Measurements from ENCODE around the gene CCDC127.

DNA sequence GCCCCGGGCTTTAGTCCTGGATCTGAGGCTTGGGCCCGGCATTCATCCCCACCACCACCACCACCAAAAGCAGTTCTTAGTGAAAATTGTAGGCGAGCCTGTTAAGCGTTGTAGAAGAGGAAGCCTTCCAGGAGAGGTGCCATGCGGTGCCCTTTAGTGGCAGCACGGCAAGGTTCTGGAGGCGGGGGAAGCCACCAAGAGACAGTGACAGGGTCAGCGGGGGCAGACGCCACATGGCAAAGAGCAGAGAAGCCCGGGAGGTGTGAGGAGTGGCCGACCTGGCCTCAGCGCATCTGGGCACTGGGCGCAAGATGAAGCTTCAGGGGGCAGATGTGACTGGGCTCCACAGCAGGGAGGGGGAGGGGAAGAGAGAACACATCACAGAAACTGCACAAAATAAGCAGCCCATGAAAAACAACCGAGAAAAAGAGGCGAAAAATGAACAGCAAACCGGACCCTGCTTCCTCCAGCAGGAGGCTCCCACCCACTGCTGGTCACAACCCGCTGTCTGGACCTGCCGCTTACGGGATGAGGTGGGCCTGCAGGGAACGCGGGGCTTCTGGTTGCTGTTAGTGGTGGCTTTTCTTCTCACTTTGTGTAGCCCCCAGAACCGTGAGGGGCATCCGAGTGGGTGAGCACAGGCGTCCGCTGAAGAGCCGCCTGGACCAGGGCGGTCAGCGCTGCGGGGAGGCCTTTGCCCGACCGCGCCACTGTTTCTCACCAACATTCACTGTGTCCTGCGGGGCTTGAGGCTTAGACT is 22.4 kb downstream of the CCDC127 start:
- TF ChIP-seq, protein P1, sequence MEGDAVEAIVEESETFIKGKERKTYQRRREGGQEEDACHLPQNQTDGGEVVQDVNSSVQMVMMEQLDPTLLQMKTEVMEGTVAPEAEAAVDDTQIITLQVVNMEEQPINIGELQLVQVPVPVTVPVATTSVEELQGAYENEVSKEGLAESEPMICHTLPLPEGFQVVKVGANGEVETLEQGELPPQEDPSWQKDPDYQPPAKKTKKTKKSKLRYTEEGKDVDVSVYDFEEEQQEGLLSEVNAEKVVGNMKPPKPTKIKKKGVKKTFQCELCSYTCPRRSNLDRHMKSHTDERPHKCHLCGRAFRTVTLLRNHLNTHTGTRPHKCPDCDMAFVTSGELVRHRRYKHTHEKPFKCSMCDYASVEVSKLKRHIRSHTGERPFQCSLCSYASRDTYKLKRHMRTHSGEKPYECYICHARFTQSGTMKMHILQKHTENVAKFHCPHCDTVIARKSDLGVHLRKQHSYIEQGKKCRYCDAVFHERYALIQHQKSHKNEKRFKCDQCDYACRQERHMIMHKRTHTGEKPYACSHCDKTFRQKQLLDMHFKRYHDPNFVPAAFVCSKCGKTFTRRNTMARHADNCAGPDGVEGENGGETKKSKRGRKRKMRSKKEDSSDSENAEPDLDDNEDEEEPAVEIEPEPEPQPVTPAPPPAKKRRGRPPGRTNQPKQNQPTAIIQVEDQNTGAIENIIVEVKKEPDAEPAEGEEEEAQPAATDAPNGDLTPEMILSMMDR (IDR thresholded peaks at IDR 0.05; ENCODE audit: borderline replicate concordance, extremely low read depth, low read length, poor library complexity, severe bottlenecking): peak; percentile 27
- TF ChIP-seq EZH2 (IDR thresholded peaks at IDR 0.05; ENCODE audit: borderline replicate concordance, low read depth, low read length, severe bottlenecking): no peak
